ENCODE data around the gene SLC25A45. TPM values are rescaled to one million over a fixed set of nuclear protein-coding genes. Genes with fewer than 3 reads are reported as not detected.

SLC25A45 gene
- total RNA-seq, 1 experiment from 2014 or later: 3.9 TPM

DNA sequence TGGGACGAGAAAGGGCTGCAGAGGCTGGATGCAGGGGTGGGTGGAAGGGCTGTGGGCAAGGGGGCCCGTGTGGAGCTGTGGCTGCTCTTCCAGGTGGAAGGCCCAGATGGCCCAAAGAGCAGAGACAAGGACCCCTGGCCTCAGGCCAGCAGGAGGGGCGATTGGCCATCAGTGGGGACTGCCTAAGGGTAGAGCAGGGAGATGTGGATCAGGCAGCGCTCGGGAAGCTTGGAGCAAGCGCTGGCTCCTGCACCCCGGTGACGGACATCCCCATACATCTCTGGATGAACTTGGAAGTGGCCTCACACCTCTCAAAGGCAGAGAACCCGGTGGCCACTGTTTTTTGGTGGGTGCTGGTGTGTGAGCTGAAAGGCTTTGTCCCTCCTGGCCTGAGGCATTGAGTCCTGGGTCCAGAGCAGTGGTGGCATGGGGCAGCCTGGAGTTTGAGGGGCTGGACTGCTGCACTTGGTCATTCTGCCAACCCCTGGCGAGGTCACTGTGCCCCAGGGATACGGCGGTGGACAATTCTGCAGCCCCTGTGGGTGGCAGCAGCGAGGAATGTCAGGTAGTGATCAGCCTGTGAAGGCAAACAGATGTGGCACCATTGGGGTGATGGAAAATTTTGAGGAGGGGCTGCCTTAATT is 9.9 kb upstream of the SLC25A45 start:
- Mint-ChIP-seq H3K27me3 (ENCODE audit: insufficient read depth, unreplicated experiment) (no peaks in the 10 kb centered on the region), H3K9me3 (ENCODE audit: unreplicated experiment) (no peaks in the 10 kb centered on the region), H3K36me3 (ENCODE audit: insufficient read depth, unreplicated experiment) (peaks cover 30% of the 10 kb centered on the region), H3K27ac (ENCODE audit: low read depth, unreplicated experiment) (no peak overlapping the region), H3K4me3 (ENCODE audit: unreplicated experiment) (no peak overlapping the region), H3K4me1 (ENCODE audit: insufficient read depth, unreplicated experiment) (peaks cover 23% of the 10 kb centered on the region)
- POLR2A ChIA-PET: interaction anchor here (0.6 to 14.8 kb wide), 4 partner anchors 9 to 118 kb away, joined by 3 to 426 read pairs (median 4); partner anchors contain the start of genes NEAT1 and SLC25A45
- CTCF ChIA-PET: interaction anchor here (0.8 to 6.0 kb wide), 2 partner anchors 9 to 23 kb away, joined by 3 to 47 read pairs; no protein-coding TSS in a partner anchor
- no peak for DNase-seq (ENCODE audit: unreplicated experiment)
- no TSS peak for BruUV-seq (replicated peaks)
- TF ChIP-seq, protein P1, sequence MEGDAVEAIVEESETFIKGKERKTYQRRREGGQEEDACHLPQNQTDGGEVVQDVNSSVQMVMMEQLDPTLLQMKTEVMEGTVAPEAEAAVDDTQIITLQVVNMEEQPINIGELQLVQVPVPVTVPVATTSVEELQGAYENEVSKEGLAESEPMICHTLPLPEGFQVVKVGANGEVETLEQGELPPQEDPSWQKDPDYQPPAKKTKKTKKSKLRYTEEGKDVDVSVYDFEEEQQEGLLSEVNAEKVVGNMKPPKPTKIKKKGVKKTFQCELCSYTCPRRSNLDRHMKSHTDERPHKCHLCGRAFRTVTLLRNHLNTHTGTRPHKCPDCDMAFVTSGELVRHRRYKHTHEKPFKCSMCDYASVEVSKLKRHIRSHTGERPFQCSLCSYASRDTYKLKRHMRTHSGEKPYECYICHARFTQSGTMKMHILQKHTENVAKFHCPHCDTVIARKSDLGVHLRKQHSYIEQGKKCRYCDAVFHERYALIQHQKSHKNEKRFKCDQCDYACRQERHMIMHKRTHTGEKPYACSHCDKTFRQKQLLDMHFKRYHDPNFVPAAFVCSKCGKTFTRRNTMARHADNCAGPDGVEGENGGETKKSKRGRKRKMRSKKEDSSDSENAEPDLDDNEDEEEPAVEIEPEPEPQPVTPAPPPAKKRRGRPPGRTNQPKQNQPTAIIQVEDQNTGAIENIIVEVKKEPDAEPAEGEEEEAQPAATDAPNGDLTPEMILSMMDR (IDR thresholded peaks at IDR 0.05; ENCODE audit: unreplicated experiment): no peak
- intact Hi-C loops (cut with micrococcal nuclease): no loop called here

DNA sequence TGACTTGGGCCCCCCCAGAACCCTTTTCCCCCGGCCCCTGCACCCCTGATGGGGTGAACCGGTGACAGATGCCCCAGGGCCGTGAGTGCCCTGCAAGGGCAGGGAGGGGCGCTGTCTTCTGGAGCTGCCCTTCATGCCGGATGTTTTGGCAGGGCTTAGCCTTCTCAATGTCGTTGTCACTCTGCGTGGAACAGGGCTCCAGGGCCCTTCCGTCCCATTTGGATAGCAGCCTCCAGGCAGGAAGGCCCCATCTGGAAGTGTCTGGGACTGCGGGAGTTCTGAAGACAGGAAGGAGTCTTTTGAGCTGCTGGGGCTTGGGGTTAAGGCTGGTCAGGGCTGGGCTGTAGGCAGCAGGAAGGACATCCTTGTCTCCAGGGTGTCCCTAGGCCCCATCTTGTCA is 8.6 kb upstream of the SLC25A45 start:
- CTCF ChIA-PET: interaction anchor here (0.5 to 6.0 kb wide), 3 partner anchors 9 to 25 kb away, joined by 3 to 47 read pairs (median 3); no protein-coding TSS in a partner anchor
- BruUV-seq (replicated peaks): no TSS peak
- peaks cover 23% of the 10 kb centered on the region for H3K4me1 Mint-ChIP-seq (ENCODE audit: insufficient read depth, unreplicated experiment)
- H3K9me3 Mint-ChIP-seq (ENCODE audit: unreplicated experiment): no peaks in the 10 kb centered on the region
- H3K27me3 Mint-ChIP-seq (ENCODE audit: insufficient read depth, unreplicated experiment): no peaks in the 10 kb centered on the region
- intact Hi-C loops (cut with micrococcal nuclease): no loop called here
- POLR2A ChIA-PET: interaction anchor here (0.5 to 14.8 kb wide), 7 partner anchors 8 to 165 kb away, joined by 3 to 426 read pairs (median 3); partner anchors contain the start of genes MALAT1, NEAT1 and SLC25A45
- H3K27ac Mint-ChIP-seq (ENCODE audit: low read depth, unreplicated experiment): no peak overlapping the region
- TF ChIP-seq, protein P1 (IDR thresholded peaks at IDR 0.05; ENCODE audit: unreplicated experiment): peak; percentile 4
- no peak for DNase-seq (ENCODE audit: unreplicated experiment)
- peaks cover 20% of the 10 kb centered on the region for H3K36me3 Mint-ChIP-seq (ENCODE audit: insufficient read depth, unreplicated experiment)
- peak overlapping the region; percentile 50 for H3K4me3 Mint-ChIP-seq (ENCODE audit: unreplicated experiment)

- Mint-ChIP-seq H3K4me1 (ENCODE audit: insufficient read depth, unreplicated experiment) (peaks cover 23% of the 10 kb centered on the region), H3K9me3 (ENCODE audit: unreplicated experiment) (no peaks in the 10 kb centered on the region), H3K4me3 (ENCODE audit: unreplicated experiment) (peak overlapping the region; percentile 50), H3K27me3 (ENCODE audit: insufficient read depth, unreplicated experiment) (no peaks in the 10 kb centered on the region), H3K36me3 (ENCODE audit: insufficient read depth, unreplicated experiment) (peaks cover 14% of the 10 kb centered on the region), H3K27ac (ENCODE audit: low read depth, unreplicated experiment) (no peak overlapping the region)
- ChIA-PET POLR2A (interaction anchor here (0.5 to 14.8 kb wide), 7 partner anchors 9 to 165 kb away, joined by 3 to 426 read pairs (median 3); partner anchors contain the start of genes MALAT1 and NEAT1), CTCF (interaction anchor here (0.6 to 6.0 kb wide), 2 partner anchors 25 to 52 kb away, joined by 3 to 47 read pairs; no protein-coding TSS in a partner anchor)
- TF ChIP-seq, protein P1 (IDR thresholded peaks at IDR 0.05; ENCODE audit: unreplicated experiment): no peak
- intact Hi-C loops (cut with micrococcal nuclease): no loop called here
- BruUV-seq (replicated peaks): no TSS peak
- DNase-seq (ENCODE audit: unreplicated experiment): no peak
These were observed 7.9 kb upstream of the SLC25A45 start for GRCh38 chr11:65390099-65390941.
